NCI-H1417 treated with DMSO at 0.1 percent for 48 hours (cell line): ENCODE measurements around the gene FTO.
"Not testable (repeated sequence)": the region's sequence is repeated elsewhere in the genome, so short reads cannot be mapped to it uniquely, and the experiment has no call there.

ENCODE experiments used
- DNase-seq: peaks from one replicate; lab custom pipeline; 2025; lab: John Stamatoyannopoulos, UW

FTO gene

GRCh38 chr16:54180421-54181359, 476.7 kb downstream of the FTO start:
- DNase-seq = no peak

GRCh38 chr16:54181683-54182329, 477.9 kb downstream of the FTO start:
- not testable (repeated sequence) for DNase-seq

- no peak for DNase-seq
Measured at GRCh38 chr16:54185045-54185444, 481.1 kb downstream of the FTO start.

- DNase-seq = no peak
Measured at GRCh38 chr16:54191163-54191562, 487.2 kb downstream of the FTO start.

- no peak for DNase-seq
Measured at GRCh38 chr16:54191592-54191991, 487.6 kb downstream of the FTO start.

- no peak for DNase-seq
Measured at GRCh38 chr16:54193013-54193664, 489.2 kb downstream of the FTO start.

GRCh38 chr16:54193665-54194333, 489.8 kb downstream of the FTO start:
- DNase-seq = no peak

- no peak for DNase-seq
Measured at GRCh38 chr16:54194334-54194743, 490.4 kb downstream of the FTO start.

- DNase-seq = no peak
Measured at GRCh38 chr16:54197758-54198157, 493.8 kb downstream of the FTO start.

- DNase-seq = no peak
Measured at GRCh38 chr16:54199487-54200160, 495.7 kb downstream of the FTO start.

GRCh38 chr16:54200161-54200534, 496.2 kb downstream of the FTO start:
- DNase-seq = no peak

- DNase-seq = no peak
Measured at GRCh38 chr16:54200720-54201119, 496.8 kb downstream of the FTO start.

- DNase-seq = no peak
Measured at GRCh38 chr16:54201200-54201599, 497.2 kb downstream of the FTO start.
